Heart right ventricle (tissue), 16 donors: ENCODE measurements around the gene GCSAM. TPM values are rescaled to one million over a fixed set of nuclear protein-coding genes. Genes with fewer than 3 reads are reported as not detected.

ENCODE experiments used
- ATAC-seq, 8 donors: fragments of 200-7000 bp; cut with Tn5 transposase; one replicate each; pipeline ENCODE4 v1.9.1; 2020; ENCODE audit warnings: mild to moderate bottlenecking in 8 of 8, moderate library complexity in 8 of 8, moderate number of reproducible peaks in 1 of 8
- DNase-seq, 2 donors: peaks; one replicate each; pipeline ENCODE4 v3.0.0-alpha.2; 2020
- H3K27ac ChIP-seq, 10 donors: fragments of 200-600 bp; sonication (generic) in 2 of 10; one replicate each; pipeline versions ENCODE4 v1.5.0 to v1.8.0; 2020 to 2022; ENCODE audit warnings: mild to moderate bottlenecking in 3 of 10
- H3K27me3 ChIP-seq, 7 donors: fragments of 200-600 bp; one replicate each; pipeline ENCODE4 v1.8.0; 2021 to 2022; ENCODE audit warnings: mild to moderate bottlenecking in 2 of 7
- H3K36me3 ChIP-seq, 9 donors: fragments of 200-600 bp; sonication (generic) in 1 of 9; one replicate each; pipeline versions ENCODE4 v1.5.0 to v1.8.0; 2020 to 2022; ENCODE audit warnings: mild to moderate bottlenecking in 2 of 9
- H3K4me1 ChIP-seq, 9 donors: fragments of 200-600 bp; sonication (generic) in 1 of 9; one replicate each; pipeline versions ENCODE4 v1.5.0 to v1.8.0; 2020 to 2022; ENCODE audit warnings: mild to moderate bottlenecking in 4 of 9
- H3K4me3 ChIP-seq, 10 donors: fragments of 200-600 bp; sonication (generic) in 2 of 10; one replicate each; pipeline versions ENCODE4 v1.5.0 to v1.8.0; 2020 to 2022; ENCODE audit warnings: mild to moderate bottlenecking in 7 of 10, moderate library complexity in 2 of 10
- H3K9me3 ChIP-seq, 11 donors: fragments of 200-600 bp in 10 of 11; sonication (generic) in 2 of 11; one replicate each; pipeline versions ENCODE4 v1.5.0 to v1.8.0; 2013 to 2022; ENCODE audit warnings: mild to moderate bottlenecking in 2 of 11, control low read depth in 1 of 11, moderate library complexity in 1 of 11
- CTCF ChIP-seq, 9 donors: fragments of 200-600 bp; sonication (generic) in 2 of 9; IDR thresholded peaks; one replicate each; pipeline versions ENCODE4 v1.5.0 to v1.8.0; 2021 to 2022; ENCODE audit warnings: antibody characterized with exemption in 9 of 9, mild to moderate bottlenecking in 5 of 9, moderate library complexity in 1 of 9
- WGBS, 2 donors: extraction: QIAGEN DNeasy Blood & Tissue Kit; methylation state at CpG; one replicate each; pipeline ENCODE4 v1.1.7; 2013; ENCODE audit warnings: inconsistent platforms in 1 of 2; 5-methylcytosine and 5-hydroxymethylcytosine counted together
- intact Hi-C, 10 donors: fragments of 100-400 bp; cut with DNase I; formaldehyde crosslinking; loops; one replicate each; pipeline versions ENCODE4 v1.11.1 to v1.14.2; 2022
- polyA plus RNA-seq, 2 donors: library from polyadenylated mRNA; stranded (reverse); fragments of 200-250 nt; gene quantifications; one replicate each; pipeline ENCODE4 v1.2.3, GENCODE V29; 2013
- total RNA-seq, 10 donors: library from RNA; stranded (reverse); fragmentation: NEBNext Ultra II Directional in 3 of 10; extraction: Animal tissue kit (Norgen Biotek cat#: 25700) in 3 of 10; gene quantifications; one replicate each; pipeline versions ENCODE4 v1.2.1 to v1.2.4, GENCODE V29; 2021 to 2023
- donor health status: Arrhythmogenic right ventricular cardiomyopathy.
- donor health status: ischemic (EF 13 %, LVEDD 7.1; RV severe dilation, severe dysfunction).
- donor health status: healthy with polysubstance abuse.
- donor health status: DM: no; HTN: yes; CAD: no.
- donor health status: DM: no; HTN: no; CAD: no.
- donor health status: ischemic (EF 25% LVEDD 6.9; RV normal size, moderate dysfunction).
- donor health status: ischemic (EF 25% LVEDD 5.7; RV mildly dilated, moderate dysfunction).
- donor health status: healthy.
- donor health status: DM: yes; HTN: yes; CAD: no.
- donor health status: Ischemic cardiomyopathy.
- donor health status: ischemic (EF 35%, LVEDD 5.7; RV mildly dilated, moderate dysfunction).
- donor health status: nonischemic (EF 11% LVEDD 7.7; RV severe dilation, severe dysfunction).
- donor health status: DM: yes; HTN: yes; CAD: no.
- donor health status: PGD.
- donor health status: ischemic (EF 29% LVEDD 5.4; RV normal size, mild dysfunction).
- donor health status: nonischemic (EF 23%, LVEDD 6.1; RV moderate dilation, normal function).

Gene GCSAM
- total and polyA plus RNA-seq, 12 donors: 0.04 to 0.62 (median 0.28) TPM; not detected in 7

GRCh38 chr3:112130638-112130993, 2.4 kb downstream of the GCSAM start:
- intact Hi-C loops: loop anchor here in 2 of 10 donors (10.0 kb wide), 1 partner anchor 394 kb away; no protein-coding TSS in a partner anchor
- H3K4me1 ChIP-seq: peaks cover 4 to 67% (median 19%) of the 10 kb centered on the region in 9 donors
- no peak for TF ChIP-seq CTCF (IDR thresholded peaks at IDR 0.05)
- no peak overlapping the region for H3K4me3 ChIP-seq
- no peak for ATAC-seq
- H3K36me3 ChIP-seq: peaks cover 0 to 6% (median 0%) of the 10 kb centered on the region in 9 donors
- no peak overlapping the region for H3K27ac ChIP-seq
- WGBS, 2 donors: 90 to 95% methylated on average over 3 of the region's 3 CpGs
- H3K9me3 ChIP-seq: no peaks in the 10 kb centered on the region
- H3K27me3 ChIP-seq: no peaks in the 10 kb centered on the region
- DNase-seq: no peak

GRCh38 chr3:112129925-112130637, 3.0 kb downstream of the GCSAM start:
- ATAC-seq (no peak), DNase-seq (no peak)
- intact Hi-C loops: loop anchor here in 3 of 10 donors (10.0 kb wide), 2 partner anchors 155 to 395 kb away; no protein-coding TSS in a partner anchor
- Histone ChIP-seq H3K27ac (no peak overlapping the region), H3K9me3 (no peaks in the 10 kb centered on the region), H3K4me1 (peaks cover 4 to 64% (median 19%) of the 10 kb centered on the region in 9 donors), H3K4me3 (no peak overlapping the region), H3K27me3 (no peaks in the 10 kb centered on the region), H3K36me3 (peaks cover 0 to 6% (median 0%) of the 10 kb centered on the region in 9 donors)
- no peak for TF ChIP-seq CTCF (IDR thresholded peaks at IDR 0.05)
- WGBS, 2 donors: 92 to 94% methylated on average over 4 of the region's 4 CpGs

- no peak for DNase-seq
- 77 to 84% methylated on average over 7 of the region's 7 CpGs for WGBS, 2 donors
- peaks cover 0 to 6% (median 0%) of the 10 kb centered on the region in 9 donors for H3K36me3 ChIP-seq
- peaks cover 4 to 55% (median 19%) of the 10 kb centered on the region in 9 donors for H3K4me1 ChIP-seq
- no peaks in the 10 kb centered on the region for H3K27me3 ChIP-seq
- no peaks in the 10 kb centered on the region for H3K9me3 ChIP-seq
- ATAC-seq: no peak
- TF ChIP-seq CTCF (IDR thresholded peaks at IDR 0.05): no peak
- no peak overlapping the region for H3K4me3 ChIP-seq
- H3K27ac ChIP-seq: no peak overlapping the region
- intact Hi-C loops: loop anchor here in 1 of 10 donors (10.0 kb wide), 1 partner anchor 156 kb away; no protein-coding TSS in a partner anchor
Measured at GRCh38 chr3:112128843-112129727, 4.0 kb downstream of the GCSAM start.
